GM18868 (cell line): Measurements from ENCODE around the gene SLC2A13.
"Not testable (repeated sequence)": the region's sequence is repeated elsewhere in the genome, so short reads cannot be mapped to it uniquely, and the experiment has no call there.

ENCODE experiments used
- ATAC-seq: cut with Tn5 transposase; IDR thresholded peaks from one replicate; pipeline ENCODE4 v1.9.1; 2021; ENCODE audit warnings: mild to moderate bottlenecking, moderate library complexity; ENCODE audit not compliant: unreplicated experiment

The SLC2A13 gene

GRCh38 chr12:39777465-39777864 is 328.4 kb downstream of the SLC2A13 start:
- ATAC-seq: no peak

- no peak for ATAC-seq
Measured at GRCh38 chr12:39773266-39773665, 332.6 kb downstream of the SLC2A13 start.

GRCh38 chr12:39772821-39773259 is 333.0 kb downstream of the SLC2A13 start:
- ATAC-seq: no peak

GRCh38 chr12:39771456-39771855 is 334.4 kb downstream of the SLC2A13 start:
- no peak for ATAC-seq

- peak; percentile 83 for ATAC-seq
Measured at GRCh38 chr12:39764944-39765560, 340.8 kb downstream of the SLC2A13 start.

GRCh38 chr12:39763890-39764169 is 342.1 kb downstream of the SLC2A13 start:
- no peak for ATAC-seq

GRCh38 chr12:39763071-39763889 is 342.6 kb downstream of the SLC2A13 start:
- ATAC-seq: no peak

GRCh38 chr12:39755478-39755877 is 350.4 kb downstream of the SLC2A13 start:
- ATAC-seq: no peak

GRCh38 chr12:39752482-39753137 is 353.3 kb downstream of the SLC2A13 start:
- ATAC-seq: no peak

GRCh38 chr12:39746151-39746550 is 359.7 kb downstream of the SLC2A13 start:
- ATAC-seq: not testable (repeated sequence)

- no peak for ATAC-seq
Measured at GRCh38 chr12:39743655-39744054, 362.2 kb downstream of the SLC2A13 start.

- ATAC-seq: no peak
Measured at GRCh38 chr12:39736406-39736805, 369.5 kb downstream of the SLC2A13 start.

GRCh38 chr12:39723831-39724230 is 382.1 kb downstream of the SLC2A13 start:
- no peak for ATAC-seq

GRCh38 chr12:39722504-39722903 is 383.4 kb downstream of the SLC2A13 start:
- ATAC-seq: no peak

- ATAC-seq: no peak
Measured at GRCh38 chr12:39713552-39713951, 392.3 kb downstream of the SLC2A13 start.

GRCh38 chr12:39712334-39712733 is 393.5 kb downstream of the SLC2A13 start:
- no peak for ATAC-seq
